Measurements from ENCODE around the gene NDUFS8. TPM values are rescaled to one million over a fixed set of nuclear protein-coding genes. Genes with fewer than 3 reads are reported as not detected.
A peak's percentile ranks its signal among the peaks of the same experiment; 100 is the strongest.

NDUFS8 gene
- total and polyA plus RNA-seq, 3 experiments from 2014 or later: 132 to 170 (median 140) TPM

GRCh38 chr11:68061508-68061907 is 31.0 kb downstream of the NDUFS8 start:
- Histone ChIP-seq H3K4me3 (ENCODE audit: low read length) (no peak overlapping the region), H3K4me1 (ENCODE audit: insufficient read depth, low read length) (no peaks in the 10 kb centered on the region), H3K27ac (ENCODE audit: low read depth, low read length) (no peak overlapping the region), H3K9me3 (ENCODE audit: low read length) (no peaks in the 10 kb centered on the region), H3K27me3 (ENCODE audit: insufficient read depth, low read length, poor library complexity, severe bottlenecking) (no peaks in the 10 kb centered on the region), H3K36me3 (ENCODE audit: insufficient read depth, low read length) (no peaks in the 10 kb centered on the region)
- Mint-ChIP-seq H3K4me1 (no peaks in the 10 kb centered on the region), H3K36me3 (peaks cover 5 to 11% (median 8%) of the 10 kb centered on the region in 3 donors), H3K9me3 (no peaks in the 10 kb centered on the region), H3K27me3 (no peaks in the 10 kb centered on the region), H3K4me3 (no peak overlapping the region), H3K27ac (peak overlapping the region in 1 of 8 donors; percentile 52)
- ChIA-PET CTCF (no interaction called here), POLR2A (no interaction called here)
- DNase-seq: no peak

DNA sequence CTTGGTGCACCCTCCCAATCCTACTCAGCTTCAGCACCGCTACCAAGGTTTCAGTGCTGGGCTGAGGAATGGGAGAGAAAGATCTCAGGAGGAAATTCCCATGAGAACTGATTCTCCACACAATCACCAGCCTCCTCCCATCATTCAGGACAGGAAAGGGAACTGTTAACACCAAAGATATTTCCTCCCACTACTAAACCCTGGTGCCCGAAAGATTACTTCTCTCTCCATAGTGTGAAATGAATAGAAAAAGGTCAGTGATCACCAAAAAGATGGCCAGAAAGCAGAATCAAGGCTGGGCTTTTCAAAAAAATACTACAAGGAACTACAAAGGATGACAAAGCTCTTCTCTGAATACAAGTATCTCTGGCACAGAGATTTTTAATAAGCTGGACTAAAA is 34.4 kb downstream of the NDUFS8 start:
- ChIA-PET POLR2A (no interaction called here), CTCF (no interaction called here)
- Histone ChIP-seq H3K9me3 (ENCODE audit: low read length) (no peaks in the 10 kb centered on the region), H3K36me3 (ENCODE audit: insufficient read depth, low read length) (no peaks in the 10 kb centered on the region), H3K27me3 (ENCODE audit: insufficient read depth, low read length, poor library complexity, severe bottlenecking) (no peaks in the 10 kb centered on the region), H3K4me1 (ENCODE audit: insufficient read depth, low read length) (no peaks in the 10 kb centered on the region), H3K4me3 (ENCODE audit: low read length) (no peak overlapping the region), H3K27ac (ENCODE audit: low read depth, low read length) (no peak overlapping the region)
- Mint-ChIP-seq H3K4me1 (no peaks in the 10 kb centered on the region), H3K4me3 (no peak overlapping the region), H3K9me3 (no peaks in the 10 kb centered on the region), H3K27ac (peak overlapping the region in 1 of 8 donors; percentile 10), H3K27me3 (peaks cover 0 to 2% of the 10 kb centered on the region in 2 donors), H3K36me3 (peaks cover 5 to 16% (median 11%) of the 10 kb centered on the region in 3 donors)
- no peak for DNase-seq

DNA sequence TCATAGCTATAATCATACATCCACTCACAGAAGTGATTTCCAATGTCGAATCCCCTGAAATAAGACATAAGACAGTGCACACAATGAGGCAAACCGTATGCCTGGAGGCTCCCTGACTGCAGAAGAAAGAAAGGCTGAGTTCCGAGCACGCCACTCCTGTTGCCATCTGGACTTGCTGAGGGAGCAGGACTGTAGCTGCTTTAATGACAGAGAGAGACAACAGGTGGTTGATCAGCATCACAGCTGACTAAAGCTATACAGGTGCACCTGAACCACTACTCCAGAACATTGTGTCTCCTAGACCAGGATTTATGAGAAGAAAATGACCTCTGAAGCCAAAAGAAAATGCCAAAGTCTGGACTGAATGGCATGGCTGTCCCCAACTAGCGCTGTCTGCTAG is 35.4 kb downstream of the NDUFS8 start:
- H3K9me3 Mint-ChIP-seq: no peaks in the 10 kb centered on the region
- no peak for DNase-seq
- H3K27me3 ChIP-seq (ENCODE audit: insufficient read depth, low read length, poor library complexity, severe bottlenecking): no peaks in the 10 kb centered on the region
- H3K36me3 ChIP-seq (ENCODE audit: insufficient read depth, low read length): no peaks in the 10 kb centered on the region
- no peak overlapping the region for H3K27ac ChIP-seq (ENCODE audit: low read depth, low read length)
- peaks cover 0 to 2% of the 10 kb centered on the region in 2 donors for H3K27me3 Mint-ChIP-seq
- ChIA-PET POLR2A (no interaction called here), CTCF (no interaction called here)
- no peak overlapping the region for H3K4me3 Mint-ChIP-seq
- peaks cover 5 to 13% (median 11%) of the 10 kb centered on the region in 3 donors for H3K36me3 Mint-ChIP-seq
- H3K4me3 ChIP-seq (ENCODE audit: low read length): no peak overlapping the region
- no peaks in the 10 kb centered on the region for H3K4me1 Mint-ChIP-seq
- no peaks in the 10 kb centered on the region for H3K9me3 ChIP-seq (ENCODE audit: low read length)
- H3K27ac Mint-ChIP-seq: no peak overlapping the region
- H3K4me1 ChIP-seq (ENCODE audit: insufficient read depth, low read length): no peaks in the 10 kb centered on the region

DNA sequence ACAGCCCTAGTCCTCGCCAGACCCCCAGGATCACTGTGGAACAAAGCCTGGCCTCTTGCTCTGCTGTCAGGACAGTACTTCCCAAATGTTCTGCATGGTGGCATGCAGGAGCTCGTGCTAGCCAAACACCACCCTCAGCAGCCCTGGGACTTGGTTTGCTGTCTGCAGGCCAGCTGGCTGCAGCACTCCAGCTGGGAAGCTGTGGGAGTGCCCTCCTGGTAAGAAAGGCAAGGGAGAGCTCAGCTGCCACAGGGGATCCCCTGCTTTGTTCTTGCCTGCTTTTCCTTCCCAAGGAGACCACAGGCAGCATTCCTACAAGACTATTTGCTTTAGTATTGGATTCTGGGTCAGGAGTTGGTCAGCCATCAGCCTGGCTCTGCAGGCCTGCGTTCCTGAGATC is 36.3 kb downstream of the NDUFS8 start:
- H3K4me3 ChIP-seq (ENCODE audit: low read length): no peak overlapping the region
- H3K27me3 ChIP-seq (ENCODE audit: insufficient read depth, low read length, poor library complexity, severe bottlenecking): no peaks in the 10 kb centered on the region
- no peak for DNase-seq
- Mint-ChIP-seq H3K27ac (no peak overlapping the region), H3K4me3 (no peak overlapping the region), H3K9me3 (no peaks in the 10 kb centered on the region), H3K36me3 (peaks cover 5 to 14% (median 10%) of the 10 kb centered on the region in 3 donors), H3K27me3 (peaks cover 0 to 2% of the 10 kb centered on the region in 2 donors), H3K4me1 (no peaks in the 10 kb centered on the region)
- H3K9me3 ChIP-seq (ENCODE audit: low read length): no peaks in the 10 kb centered on the region
- H3K36me3 ChIP-seq (ENCODE audit: insufficient read depth, low read length): no peaks in the 10 kb centered on the region
- ChIA-PET POLR2A (no interaction called here), CTCF (no interaction called here)
- no peaks in the 10 kb centered on the region for H3K4me1 ChIP-seq (ENCODE audit: insufficient read depth, low read length)
- no peak overlapping the region for H3K27ac ChIP-seq (ENCODE audit: low read depth, low read length)

DNA sequence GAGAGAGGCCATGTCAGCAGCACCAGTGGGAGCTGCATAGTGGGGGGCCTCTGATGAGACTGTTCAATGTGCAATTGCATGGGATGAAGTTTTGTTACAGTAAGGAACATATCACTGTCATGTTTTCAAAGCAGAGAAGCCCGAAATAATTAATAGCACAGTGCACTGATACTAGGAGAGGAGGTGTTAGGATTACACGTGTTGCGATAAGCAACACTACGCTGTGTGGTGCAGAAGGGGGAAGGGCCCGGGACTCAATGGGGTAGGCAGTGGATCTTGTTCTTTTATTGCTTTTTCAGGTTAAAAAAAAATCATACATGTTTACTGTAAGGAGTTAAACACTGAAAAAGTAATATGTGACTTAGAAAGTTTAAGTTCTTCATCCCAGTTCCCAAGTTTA is 37.5 kb downstream of the NDUFS8 start:
- Mint-ChIP-seq H3K27me3 (peaks cover 0 to 2% of the 10 kb centered on the region in 2 donors), H3K4me3 (no peak overlapping the region), H3K9me3 (no peaks in the 10 kb centered on the region), H3K4me1 (no peaks in the 10 kb centered on the region), H3K27ac (peak overlapping the region in 1 of 8 donors; percentile 20), H3K36me3 (peaks cover 5 to 16% (median 8%) of the 10 kb centered on the region in 3 donors)
- Histone ChIP-seq H3K27me3 (ENCODE audit: insufficient read depth, low read length, poor library complexity, severe bottlenecking) (no peaks in the 10 kb centered on the region), H3K36me3 (ENCODE audit: insufficient read depth, low read length) (no peaks in the 10 kb centered on the region), H3K4me3 (ENCODE audit: low read length) (no peak overlapping the region), H3K4me1 (ENCODE audit: insufficient read depth, low read length) (no peaks in the 10 kb centered on the region), H3K9me3 (ENCODE audit: low read length) (no peaks in the 10 kb centered on the region), H3K27ac (ENCODE audit: low read depth, low read length) (no peak overlapping the region)
- CTCF ChIA-PET: no interaction called here
- POLR2A ChIA-PET: no interaction called here
- no peak for DNase-seq

DNA sequence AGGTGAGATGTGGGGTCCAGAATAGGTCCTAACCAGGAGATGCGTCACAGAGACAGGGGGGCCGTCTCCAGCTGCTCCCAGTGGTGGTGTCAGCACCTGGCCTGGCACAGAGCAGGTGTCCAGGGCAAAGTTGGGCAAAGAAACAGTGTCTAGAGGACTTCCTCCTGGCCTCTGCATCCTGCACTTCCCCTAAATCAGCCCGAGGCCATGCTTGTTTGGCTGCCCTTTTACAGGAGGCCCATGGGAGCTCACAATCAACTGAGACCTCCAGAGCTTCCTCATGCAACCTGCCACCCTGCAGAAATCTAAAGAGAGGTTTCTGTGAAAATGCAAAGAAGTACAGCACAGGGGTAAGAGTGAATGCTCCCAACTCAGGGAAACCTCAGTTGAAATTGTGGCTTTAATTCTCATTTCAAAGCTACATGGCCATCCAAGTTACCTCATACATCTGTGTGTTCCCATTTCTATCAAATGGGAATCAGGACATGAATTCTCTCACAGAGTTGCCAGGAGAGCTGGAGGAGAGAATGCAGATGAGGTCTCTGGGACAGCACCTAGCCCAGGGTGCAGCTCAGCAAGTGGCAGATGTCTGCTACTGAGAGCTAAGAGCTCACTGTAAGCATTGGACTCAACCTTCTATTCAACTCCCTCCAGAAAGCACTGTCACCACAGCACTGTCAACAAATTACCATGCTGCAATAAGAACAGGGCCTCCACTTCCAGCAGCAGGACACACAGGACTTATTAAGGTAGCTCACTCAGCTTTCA is 41.0 kb downstream of the NDUFS8 start:
- H3K27ac Mint-ChIP-seq: no peak overlapping the region
- H3K4me3 Mint-ChIP-seq: no peak overlapping the region
- CTCF ChIA-PET: no interaction called here
- H3K4me3 ChIP-seq (ENCODE audit: low read length): no peak overlapping the region
- H3K9me3 Mint-ChIP-seq: no peaks in the 10 kb centered on the region
- no peaks in the 10 kb centered on the region for H3K9me3 ChIP-seq (ENCODE audit: low read length)
- DNase-seq: no peak
- H3K4me1 ChIP-seq (ENCODE audit: insufficient read depth, low read length): no peaks in the 10 kb centered on the region
- H3K27me3 ChIP-seq (ENCODE audit: insufficient read depth, low read length, poor library complexity, severe bottlenecking): no peaks in the 10 kb centered on the region
- H3K36me3 Mint-ChIP-seq: peaks cover 0 to 12% (median 0%) of the 10 kb centered on the region in 3 donors
- H3K27me3 Mint-ChIP-seq: peaks cover 0 to 2% of the 10 kb centered on the region in 2 donors
- H3K36me3 ChIP-seq (ENCODE audit: insufficient read depth, low read length): no peaks in the 10 kb centered on the region
- no peaks in the 10 kb centered on the region for H3K4me1 Mint-ChIP-seq
- no peak overlapping the region for H3K27ac ChIP-seq (ENCODE audit: low read depth, low read length)
- POLR2A ChIA-PET: no interaction called here

- Mint-ChIP-seq H3K36me3 (peaks cover 0 to 5% (median 0%) of the 10 kb centered on the region in 3 donors), H3K27ac (no peak overlapping the region), H3K4me3 (no peak overlapping the region), H3K9me3 (no peaks in the 10 kb centered on the region), H3K27me3 (no peaks in the 10 kb centered on the region), H3K4me1 (no peaks in the 10 kb centered on the region)
- no peaks in the 10 kb centered on the region for H3K9me3 ChIP-seq (ENCODE audit: low read length)
- ChIA-PET POLR2A (no interaction called here), CTCF (no interaction called here)
- H3K4me3 ChIP-seq (ENCODE audit: low read length): no peak overlapping the region
- H3K27ac ChIP-seq (ENCODE audit: low read depth, low read length): no peak overlapping the region
- H3K36me3 ChIP-seq (ENCODE audit: insufficient read depth, low read length): no peaks in the 10 kb centered on the region
- H3K27me3 ChIP-seq (ENCODE audit: insufficient read depth, low read length, poor library complexity, severe bottlenecking): no peaks in the 10 kb centered on the region
- H3K4me1 ChIP-seq (ENCODE audit: insufficient read depth, low read length): no peaks in the 10 kb centered on the region
- DNase-seq: no peak
Measured at GRCh38 chr11:68074584-68075352, 44.3 kb downstream of the NDUFS8 start.

DNA sequence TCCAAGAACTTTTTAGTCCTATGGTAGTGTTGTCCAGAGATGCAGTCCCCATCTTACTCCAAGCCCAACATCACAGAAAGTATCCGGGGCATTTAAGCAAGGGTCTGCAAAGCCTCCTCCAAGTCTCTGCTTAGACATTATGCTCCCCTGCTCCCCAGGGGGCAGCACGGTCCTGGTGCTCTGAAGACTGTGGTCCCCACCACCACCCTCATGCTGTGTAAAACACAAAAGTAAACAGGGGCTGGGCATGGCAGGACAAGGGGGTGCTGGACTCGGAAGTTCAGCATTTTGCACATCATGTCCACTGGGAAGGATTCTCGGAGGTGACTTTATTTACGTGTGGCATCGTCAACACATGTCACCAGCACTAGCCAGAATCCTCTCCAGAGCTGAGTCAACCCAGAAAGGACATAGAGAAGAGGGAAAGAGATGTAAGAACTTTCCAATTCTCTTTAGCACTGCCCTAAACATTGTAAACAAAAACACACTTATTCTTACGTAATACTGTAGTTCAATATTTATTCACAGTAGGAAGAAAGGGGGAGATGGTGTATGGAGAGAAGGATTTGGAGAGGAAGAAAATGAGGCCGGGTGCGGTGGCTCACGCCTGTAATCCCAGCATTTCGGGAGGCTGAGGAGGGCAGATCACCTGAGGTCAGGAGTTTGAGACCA is 46.0 kb downstream of the NDUFS8 start:
- Mint-ChIP-seq H3K36me3 (peaks cover 0 to 4% (median 0%) of the 10 kb centered on the region in 3 donors), H3K4me3 (no peak overlapping the region), H3K4me1 (no peaks in the 10 kb centered on the region), H3K27ac (no peak overlapping the region), H3K27me3 (no peaks in the 10 kb centered on the region), H3K9me3 (no peaks in the 10 kb centered on the region)
- Histone ChIP-seq H3K27ac (ENCODE audit: low read depth, low read length) (no peak overlapping the region), H3K36me3 (ENCODE audit: insufficient read depth, low read length) (no peaks in the 10 kb centered on the region), H3K4me3 (ENCODE audit: low read length) (no peak overlapping the region), H3K4me1 (ENCODE audit: insufficient read depth, low read length) (no peaks in the 10 kb centered on the region), H3K9me3 (ENCODE audit: low read length) (no peaks in the 10 kb centered on the region), H3K27me3 (ENCODE audit: insufficient read depth, low read length, poor library complexity, severe bottlenecking) (no peaks in the 10 kb centered on the region)
- DNase-seq: no peak
- CTCF ChIA-PET: no interaction called here
- POLR2A ChIA-PET: no interaction called here

Measured in CD8-positive, alpha-beta memory T cell (primary cell).